Colon (tissue), 2 donors: ENCODE data around the gene DSCAM.

Experiments used
- FAIRE-seq: peaks from 2 replicates; lab custom pipeline; 2012; peaks lifted over from hg19 to GRCh38; lab: Jason Lieb, UNC
- donor health status: control.
- donor health status: control.

Gene DSCAM

GRCh38 chr21:39972976-39973770, 873.8 kb downstream of the DSCAM start:
- no peak for FAIRE-seq

- no peak for FAIRE-seq
Observed at GRCh38 chr21:39972471-39972870, 874.5 kb downstream of the DSCAM start.

- FAIRE-seq: no peak
Observed at GRCh38 chr21:39971956-39972355, 875.0 kb downstream of the DSCAM start.

GRCh38 chr21:39969691-39970364, 877.1 kb downstream of the DSCAM start:
- no peak for FAIRE-seq

GRCh38 chr21:39968010-39968409, 878.9 kb downstream of the DSCAM start:
- FAIRE-seq: no peak

- FAIRE-seq: no peak
Observed at GRCh38 chr21:39966786-39967185, 880.2 kb downstream of the DSCAM start.

- FAIRE-seq: no peak
Observed at GRCh38 chr21:39965026-39965425, 881.9 kb downstream of the DSCAM start.

- no peak for FAIRE-seq
Observed at GRCh38 chr21:39961251-39961650, 885.7 kb downstream of the DSCAM start.
